GM21390 (cell line): ENCODE results near the gene MAFG.

Experiments used
- ATAC-seq: cut with Tn5 transposase; IDR thresholded peaks from one replicate; pipeline ENCODE4 v1.9.1; 2021; ENCODE audit not compliant: unreplicated experiment

The MAFG gene

GRCh38 chr17:81923302-81924260 is 4.0 kb downstream of the MAFG start:
- no peak for ATAC-seq

- no peak for ATAC-seq
These were observed 4.8 kb downstream of the MAFG start for GRCh38 chr17:81922566-81923301.

GRCh38 chr17:81921996-81922565 is 5.5 kb downstream of the MAFG start:
- ATAC-seq, result no peak

- ATAC-seq, result no peak
These were observed 6.0 kb downstream of the MAFG start for GRCh38 chr17:81921537-81921862.

- no peak for ATAC-seq
These were observed 6.7 kb downstream of the MAFG start for GRCh38 chr17:81920612-81921536.

GRCh38 chr17:81918832-81919545 is 8.5 kb downstream of the MAFG start:
- no peak for ATAC-seq

- ATAC-seq, result peak; percentile 8
These were observed 9.2 kb downstream of the MAFG start for GRCh38 chr17:81918333-81918669.

- peak; percentile 57 for ATAC-seq
These were observed 9.8 kb downstream of the MAFG start, which contains the start of gene SIRT7 for GRCh38 chr17:81917565-81918332. Gene SIRT7, minus strand, starts transcription at chr17:81918176. Its CDS starts 45 bp downstream, at chr17:81918131.

- ATAC-seq, result no peak
These were observed 11.1 kb downstream of the MAFG start for GRCh38 chr17:81916234-81917001.

GRCh38 chr17:81915331-81915730 is 12.2 kb downstream of the MAFG start:
- ATAC-seq, result no peak

GRCh38 chr17:81914103-81914850 is 13.3 kb downstream of the MAFG start:
- no peak for ATAC-seq

- no peak for ATAC-seq
These were observed 14.0 kb downstream of the MAFG start for GRCh38 chr17:81913394-81914102.

- no peak for ATAC-seq
These were observed 14.9 kb downstream of the MAFG start for GRCh38 chr17:81912441-81913309.

GRCh38 chr17:81911969-81912368 is 15.6 kb downstream of the MAFG start:
- ATAC-seq, result no peak

- peak; percentile 67 for ATAC-seq
These were observed 16.1 kb downstream of the MAFG start, which contains the start of gene PCYT2 for GRCh38 chr17:81911277-81911961. Gene PCYT2, minus strand, starts transcription at chr17:81911399. Its CDS starts 44 bp downstream, at chr17:81911355.

GRCh38 chr17:81910840-81911276 is 16.7 kb downstream of the MAFG start:
- ATAC-seq, result peak; percentile 16
